GM12878 (cell line): Measurements from ENCODE around the gene AP2S1. TPM values are rescaled to one million over a fixed set of nuclear protein-coding genes. Genes with fewer than 3 reads are reported as not detected.

Source experiments
- BMI1 ChIP-seq: fragments of 450-650 bp; IDR thresholded peaks from 2 replicates; pipeline ENCODE4 v1.6.1; 2016; ENCODE audit warnings: mild to moderate bottlenecking, moderate library complexity, borderline replicate concordance
- CREB1 ChIP-seq: IDR thresholded peaks from 2 replicates; pipeline ENCODE4 v1.6.1; 2012; ENCODE audit warnings: low read depth, mild to moderate bottlenecking, inconsistent platforms
- CREM ChIP-seq: IDR thresholded peaks from 2 replicates; pipeline ENCODE4 v1.6.1; 2014; ENCODE audit warnings: antibody characterized with exemption, low read depth
- DPF2 ChIP-seq: fragments of 450-650 bp; IDR thresholded peaks from 2 replicates; pipeline ENCODE4 v1.6.1; 2017; ENCODE audit warnings: mild to moderate bottlenecking
- EGR1 ChIP-seq, 2 experiments: IDR thresholded peaks; 1 replicate in 1 of 2; 2 replicates in 1 of 2; pipeline ENCODE4 v1.6.1; 2011 to 2012; ENCODE audit warnings: low read depth in 2 of 2, low read length in 2 of 2, borderline replicate concordance in 1 of 2, mild to moderate bottlenecking in 1 of 2, moderate library complexity in 1 of 2
- ETV6 ChIP-seq, 2 experiments: fragments of 450-650 bp in 1 of 2; IDR thresholded peaks in 1 of 2; conservative IDR thresholded peaks in 1 of 2; 2 replicates each; pipeline ENCODE4 v1.6.1; 2014; ENCODE audit warnings: antibody characterized with exemption in 1 of 2, borderline replicate concordance in 1 of 2, low read depth in 1 of 2, mild to moderate bottlenecking in 1 of 2, moderate library complexity in 1 of 2
- HDAC6 ChIP-seq: fragments of 200-600 bp; sonication (generic); IDR thresholded peaks from one replicate; pipeline ENCODE4 v1.8.0; 2017; ENCODE audit warnings: antibody characterized with exemption; ENCODE audit not compliant: unreplicated experiment
- IKZF1 ChIP-seq: fragments of 450-650 bp; conservative IDR thresholded peaks from 2 replicates; pipeline ENCODE4 v1.6.1; 2017; ENCODE audit warnings: antibody characterized with exemption, mild to moderate bottlenecking
- KAT2A ChIP-seq: conservative IDR thresholded peaks from 2 replicates; pipeline ENCODE4 v1.6.1; 2011; ENCODE audit warnings: low read depth, low read length; ENCODE audit not compliant: control insufficient read depth
- LARP7 ChIP-seq: fragments of 450-650 bp; IDR thresholded peaks from 2 replicates; pipeline ENCODE4 v1.6.1; 2017; ENCODE audit warnings: mild to moderate bottlenecking
- MTA2 ChIP-seq: fragments of 450-650 bp; IDR thresholded peaks from 2 replicates; pipeline ENCODE4 v1.6.1; 2016; ENCODE audit warnings: low read depth, mild to moderate bottlenecking, moderate library complexity
- MYB ChIP-seq: fragments of 150-350 bp; IDR thresholded peaks from 2 replicates; pipeline ENCODE4 v1.6.1; 2014; ENCODE audit warnings: mild to moderate bottlenecking, low read depth, low read length, borderline replicate concordance
- NBN ChIP-seq: fragments of 450-650 bp; IDR thresholded peaks from 2 replicates; pipeline ENCODE4 v1.6.1; 2016
- NFYA ChIP-seq: IDR thresholded peaks from 2 replicates; pipeline ENCODE4 v1.6.1; 2011; ENCODE audit warnings: low read depth, mild to moderate bottlenecking, low read length, improper control_type of control experiment, borderline replicate concordance
- NRF1 ChIP-seq: conservative IDR thresholded peaks from 2 replicates; pipeline ENCODE4 v1.6.1; 2011; ENCODE audit warnings: mild to moderate bottlenecking, low read depth, low read length, improper control_type of control experiment
- POLR2AphosphoS5 ChIP-seq: IDR thresholded peaks from 2 replicates; pipeline ENCODE4 v1.6.1; 2011; ENCODE audit warnings: mild to moderate bottlenecking, low read length, inconsistent platforms
- RAD51 ChIP-seq: fragments of 450-650 bp; IDR thresholded peaks from 2 replicates; pipeline ENCODE4 v1.6.1; 2016; ENCODE audit warnings: moderate library complexity, mild to moderate bottlenecking, inconsistent platforms
- RBBP5 ChIP-seq: fragments of 200-600 bp; sonication (generic); conservative IDR thresholded peaks from 2 replicates; pipeline ENCODE4 v1.6.1; 2016
- SMAD5 ChIP-seq: IDR thresholded peaks from 2 replicates; pipeline ENCODE4 v1.6.1; 2016; ENCODE audit warnings: antibody characterized with exemption, low read depth
- TAF1 ChIP-seq: IDR thresholded peaks from 2 replicates; pipeline ENCODE4 v1.6.1; 2011; ENCODE audit warnings: mild to moderate bottlenecking, low read depth, low read length, borderline replicate concordance
- TCF12 ChIP-seq: IDR thresholded peaks from 2 replicates; pipeline ENCODE4 v1.6.1; 2011; ENCODE audit warnings: low read depth, mild to moderate bottlenecking, low read length
- polyA plus RNA-seq, 11 experiments: library from polyadenylated mRNA; depleted of rRNA in 4 of 11; unstranded in 6 of 11; stranded (reverse) in 5 of 11; fragments of >200 nt; fragmentation: Nextera tagmentation in 4 of 11; fragmentation: Illumina TruSeq in 1 of 11; extraction: Ambion mirVana in 4 of 11; extraction: Trizol in 1 of 11; gene quantifications; 1 replicate in 1 of 11; 2 replicates in 10 of 11; pipeline versions ENCODE4 v1.2.1 to v1.2.3, GENCODE V29; 2011 to 2016; ENCODE audit warnings: inconsistent platforms in 2 of 11, missing spikeins in 2 of 11, low read depth in 1 of 11
- total RNA-seq, 4 experiments: library from RNA; depleted of rRNA in 3 of 4; stranded (reverse); fragments of >200 nt in 3 of 4; fragmentation: Illumina TruSeq in 1 of 4; extraction: Trizol in 1 of 4; gene quantifications; 2 replicates each; pipeline versions ENCODE4 v1.2.1 to v1.2.3, GENCODE V29; 2013 to 2021
- TF ChIP-seq, protein P1 (sequence below): fragments of 450-650 bp; IDR thresholded peaks from 2 replicates; pipeline ENCODE4 v1.6.1; 2017; ENCODE audit warnings: low read depth, mild to moderate bottlenecking, moderate library complexity

AP2S1 gene
- total and polyA plus RNA-seq, 10 of the 15 experiments (the other 5 are each of a cell fraction or from before 2014, with no cell fraction given): 10.8 to 239 (median 104) TPM

DNA sequence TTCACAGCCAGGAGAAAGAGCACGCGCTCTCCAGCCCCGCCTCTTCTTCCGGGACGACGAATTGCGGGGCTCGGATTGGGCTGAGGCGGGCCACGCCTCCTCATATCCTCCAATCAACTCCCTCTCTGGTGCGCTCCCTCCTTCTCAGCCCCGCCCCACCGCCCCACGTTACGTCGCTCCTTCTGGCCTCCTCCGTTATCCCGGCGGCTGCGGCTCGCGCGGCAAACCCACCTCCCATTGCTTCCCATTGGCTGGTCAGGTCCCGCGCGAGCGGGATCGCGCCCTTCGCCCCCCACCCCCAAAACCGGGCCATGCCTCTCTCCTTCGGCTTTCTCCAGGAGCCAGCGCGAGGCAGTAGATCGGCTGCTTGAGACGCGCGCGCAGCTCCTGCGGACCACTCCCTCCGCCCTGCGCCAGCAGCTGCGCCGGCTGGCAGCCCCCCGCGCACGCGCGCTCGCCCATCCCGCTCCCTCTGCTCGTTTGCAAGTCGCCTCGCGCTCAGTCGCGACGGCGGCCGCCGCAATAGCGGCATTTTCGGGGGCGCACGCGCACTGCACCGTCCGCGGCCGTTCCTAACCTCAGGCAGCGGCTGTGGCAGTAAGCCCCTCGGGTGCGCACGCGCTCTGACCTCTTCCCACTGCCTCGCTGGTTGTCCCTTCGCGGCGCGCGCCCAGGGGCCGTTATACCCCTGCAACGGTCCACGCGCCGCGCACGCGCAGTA is 9.6 kb upstream of the AP2S1 start (continued):
- TF ChIP-seq MYB (0 out of 2 replicates have a peak, but pooled peaks have one; percentile 41), IKZF1 (peak; percentile 96), DPF2 (peak; percentile 75), NBN (no peak), CREB1 (peak; percentile 75; the same call in 1 of the 2 replicates), CREM (0 out of 2 replicates have a peak, but pooled peaks have one; percentile 17), TCF12 (0 out of 2 replicates have a peak, but pooled peaks have one; percentile 45), LARP7 (peak; percentile 54), KAT2A (no peak), NFYA (no peak), NRF1 (peak; percentile 60), MTA2 (no peak), BMI1 (no peak), EGR1 (IDR thresholded peaks at IDR 0.05; ENCODE audit: borderline replicate concordance in 1 of 2, low read depth in 2 of 2, low read length in 2 of 2) (peak in 1 of 2 experiments; percentile 51; a peak in 2 of 3 replicates), POLR2AphosphoS5 (peak; percentile 92), ETV6 (conservative IDR thresholded peaks at IDR 0.05 in 1 of 2, IDR thresholded peaks at IDR 0.05 in 1 of 2; ENCODE audit: borderline replicate concordance in 1 of 2, low read depth in 1 of 2) (no peak), RBBP5 (no peak), HDAC6 (peak; percentile 55), TAF1 (peak; percentile 77), RAD51 (no peak), SMAD5 (peak; percentile 63)
- TF ChIP-seq, protein P1, sequence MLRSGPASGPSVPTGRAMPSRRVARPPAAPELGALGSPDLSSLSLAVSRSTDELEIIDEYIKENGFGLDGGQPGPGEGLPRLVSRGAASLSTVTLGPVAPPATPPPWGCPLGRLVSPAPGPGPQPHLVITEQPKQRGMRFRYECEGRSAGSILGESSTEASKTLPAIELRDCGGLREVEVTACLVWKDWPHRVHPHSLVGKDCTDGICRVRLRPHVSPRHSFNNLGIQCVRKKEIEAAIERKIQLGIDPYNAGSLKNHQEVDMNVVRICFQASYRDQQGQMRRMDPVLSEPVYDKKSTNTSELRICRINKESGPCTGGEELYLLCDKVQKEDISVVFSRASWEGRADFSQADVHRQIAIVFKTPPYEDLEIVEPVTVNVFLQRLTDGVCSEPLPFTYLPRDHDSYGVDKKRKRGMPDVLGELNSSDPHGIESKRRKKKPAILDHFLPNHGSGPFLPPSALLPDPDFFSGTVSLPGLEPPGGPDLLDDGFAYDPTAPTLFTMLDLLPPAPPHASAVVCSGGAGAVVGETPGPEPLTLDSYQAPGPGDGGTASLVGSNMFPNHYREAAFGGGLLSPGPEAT: no peak
- TF ChIP-seq, all 136 proteins: peak for 46
